Nucleus accumbens (tissue), 56 donors: Measurements from ENCODE around the gene SLITRK5.

ENCODE experiments used
- DNase-seq, 56 donors: peaks; one replicate each; lab custom pipeline; 2025; lab: John Stamatoyannopoulos, UW

Gene SLITRK5

GRCh38 chr13:87696458-87696857 is 25.3 kb downstream of the SLITRK5 start:
- no peak for DNase-seq

GRCh38 chr13:87698268-87698667 is 27.1 kb downstream of the SLITRK5 start:
- no peak for DNase-seq

- DNase-seq, result no peak
Observed at GRCh38 chr13:87709947-87710346, 38.8 kb downstream of the SLITRK5 start.

- no peak for DNase-seq
Observed at GRCh38 chr13:87712012-87712411, 40.8 kb downstream of the SLITRK5 start.
